Activated T-helper 1 cell treated with anti-CD3 and anti-CD28 coated beads, Interleukin-12 subunit alpha, Interleukin-12 subunit beta, Interleukin-2, Interleukin-4 antibody, amounts not matched to agents 30 ng/mL and 10 ng/mL and 1 ng/mL, durations not matched to agents 14 hours and 24 hours and 36 hours (primary cell): ENCODE data around the gene FLNB. TPM values are rescaled to one million over a fixed set of nuclear protein-coding genes. Genes with fewer than 3 reads are reported as not detected.

Experiments used
- DNase-seq: peaks from one replicate; pipeline ENCODE4 v3.0.0; 2021; ENCODE audit warnings: low spot score
- H3K27ac Mint-ChIP-seq: one replicate; pipeline ENCODE4 v1.8.0; 2021; ENCODE audit warnings: mild to moderate bottlenecking, mixed read lengths
- H3K27me3 Mint-ChIP-seq: one replicate; pipeline ENCODE4 v1.8.0; 2022; ENCODE audit warnings: mild to moderate bottlenecking, moderate library complexity, mixed read lengths; ENCODE audit not compliant: insufficient read depth
- H3K36me3 Mint-ChIP-seq: one replicate; pipeline ENCODE4 v1.8.0; 2021; ENCODE audit warnings: low read depth, mixed read lengths
- H3K4me1 Mint-ChIP-seq: one replicate; pipeline ENCODE4 v1.8.0; 2021; ENCODE audit warnings: low read depth, mixed read lengths
- H3K4me3 Mint-ChIP-seq: one replicate; pipeline ENCODE4 v1.8.0; 2021; ENCODE audit warnings: mild to moderate bottlenecking, moderate library complexity, mixed read lengths
- H3K9me3 Mint-ChIP-seq: one replicate; pipeline ENCODE4 v1.8.0; 2021; ENCODE audit warnings: mixed read lengths
- intact Hi-C: fragments of 100-400 bp; cut with micrococcal nuclease; formaldehyde crosslinking; loops from one replicate; pipeline ENCODE4 v1.15.1; 2024
- total RNA-seq: library from RNA; stranded (reverse); gene quantifications from 2 replicates; pipeline ENCODE4 v1.2.3, GENCODE V29; 2022

The FLNB gene
- total RNA-seq, 1 donor from 2014 or later, result 24.1 TPM

DNA sequence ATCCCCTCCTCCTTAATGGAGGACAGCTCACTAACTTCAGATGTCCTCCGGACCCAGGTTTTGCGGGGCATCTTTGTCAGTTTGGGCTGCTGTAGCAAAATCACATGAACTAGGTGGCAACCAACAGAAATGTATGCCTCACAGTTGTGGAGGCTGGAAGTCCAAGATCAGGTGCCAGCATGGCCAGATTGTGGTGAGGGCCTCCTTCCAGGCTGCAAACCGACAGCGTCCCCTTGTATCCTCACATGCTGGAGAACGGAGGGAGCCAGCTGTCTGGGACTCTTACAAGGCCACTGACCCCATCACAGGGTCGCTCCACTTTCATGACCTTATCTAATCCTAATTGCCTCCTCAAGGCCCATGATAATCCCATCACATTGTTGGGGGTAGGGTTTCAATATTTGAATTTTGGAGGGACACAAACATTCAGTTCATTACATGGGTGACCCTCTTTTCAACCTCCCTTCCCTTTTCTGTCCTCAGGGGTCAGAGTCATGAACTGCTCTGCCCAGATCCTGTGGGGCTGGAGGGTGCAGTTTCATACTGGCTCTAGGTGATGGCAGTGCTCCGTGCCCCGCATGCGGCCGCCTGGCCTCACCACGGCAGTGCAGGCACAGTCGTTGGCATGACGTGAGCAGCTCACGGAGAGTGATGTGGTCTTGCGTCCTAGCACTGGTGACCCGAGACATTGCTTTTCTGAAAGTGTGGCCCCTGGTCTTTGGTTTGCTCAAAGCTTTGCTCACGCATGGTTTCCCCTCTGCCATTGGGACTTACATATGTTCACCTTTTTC lies 144.2 kb downstream of the FLNB start:
- H3K27ac Mint-ChIP-seq, result no peak overlapping the region
- H3K27me3 Mint-ChIP-seq, result no peaks in the 10 kb centered on the region
- H3K9me3 Mint-ChIP-seq, result no peaks in the 10 kb centered on the region
- DNase-seq, result no peak
- H3K4me3 Mint-ChIP-seq, result no peak overlapping the region
- intact Hi-C loops, result no loop called here
- H3K4me1 Mint-ChIP-seq, result no peaks in the 10 kb centered on the region
- H3K36me3 Mint-ChIP-seq, result peaks cover 24% of the 10 kb centered on the region

- H3K4me1 Mint-ChIP-seq, result no peaks in the 10 kb centered on the region
- H3K27me3 Mint-ChIP-seq, result no peaks in the 10 kb centered on the region
- H3K4me3 Mint-ChIP-seq, result no peak overlapping the region
- H3K36me3 Mint-ChIP-seq, result peaks cover 26% of the 10 kb centered on the region
- H3K27ac Mint-ChIP-seq, result no peak overlapping the region
- intact Hi-C loops, result no loop called here
- DNase-seq, result no peak
- no peaks in the 10 kb centered on the region for H3K9me3 Mint-ChIP-seq
These were observed 145.1 kb downstream of the FLNB start for GRCh38 chr3:58153371-58153770.

DNA sequence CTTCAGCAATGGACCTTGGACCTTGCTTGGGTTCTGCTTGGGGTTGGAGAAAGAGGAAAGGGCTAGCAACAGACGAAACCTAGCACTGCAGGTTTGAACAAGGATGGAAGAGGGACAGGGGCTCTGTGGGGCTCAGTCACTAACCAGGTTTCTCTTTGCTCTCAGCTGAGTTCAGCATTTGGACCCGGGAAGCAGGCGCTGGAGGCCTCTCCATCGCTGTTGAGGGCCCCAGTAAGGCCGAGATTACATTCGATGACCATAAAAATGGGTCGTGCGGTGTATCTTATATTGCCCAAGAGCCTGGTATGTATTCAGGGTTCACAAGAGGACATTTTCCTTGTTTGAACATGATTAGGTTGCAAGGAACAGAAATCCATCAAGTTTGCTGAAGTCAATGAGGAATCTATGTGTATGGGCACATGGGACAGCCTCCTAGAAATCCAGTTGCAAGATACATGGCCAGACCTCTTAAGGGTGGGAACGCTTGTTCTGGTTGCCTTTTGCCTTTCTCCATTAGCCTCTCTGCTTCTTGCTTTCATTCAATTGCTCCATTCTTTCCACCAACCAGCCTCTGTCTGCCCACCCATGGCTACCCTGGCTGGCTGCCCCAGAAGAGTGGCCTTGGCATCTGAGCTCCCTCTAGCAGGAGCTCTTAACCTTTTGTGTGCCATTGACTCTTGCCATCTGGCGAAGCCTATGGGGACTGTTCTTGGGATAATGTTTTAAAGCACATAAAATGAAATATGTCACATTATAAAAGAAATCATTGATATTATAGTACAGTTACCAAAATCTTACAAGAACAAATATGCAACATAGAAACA lies 146.6 kb downstream of the FLNB start:
- intact Hi-C loops, result no loop called here
- H3K9me3 Mint-ChIP-seq, result no peaks in the 10 kb centered on the region
- H3K4me1 Mint-ChIP-seq, result no peaks in the 10 kb centered on the region
- no peak overlapping the region for H3K27ac Mint-ChIP-seq
- H3K4me3 Mint-ChIP-seq, result no peak overlapping the region
- H3K27me3 Mint-ChIP-seq, result no peaks in the 10 kb centered on the region
- peaks cover 13% of the 10 kb centered on the region for H3K36me3 Mint-ChIP-seq
- no peak for DNase-seq

DNA sequence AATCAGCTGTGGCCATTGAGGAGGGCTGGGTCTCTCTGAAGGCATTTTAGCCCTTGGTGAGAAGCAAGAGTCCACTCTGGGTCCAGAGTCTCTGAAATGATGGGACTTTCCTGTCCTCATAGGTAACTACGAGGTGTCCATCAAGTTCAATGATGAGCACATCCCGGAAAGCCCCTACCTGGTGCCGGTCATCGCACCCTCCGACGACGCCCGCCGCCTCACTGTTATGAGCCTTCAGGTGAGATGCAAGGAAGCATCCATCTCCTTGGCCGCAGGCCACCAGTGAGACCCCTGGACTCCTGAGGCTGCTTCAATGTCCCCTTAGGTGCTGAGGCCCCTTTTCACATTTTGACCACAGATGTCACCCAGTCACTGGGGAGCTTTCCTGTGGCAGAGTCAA lies 147.6 kb downstream of the FLNB start:
- no peak overlapping the region for H3K4me3 Mint-ChIP-seq
- H3K27ac Mint-ChIP-seq, result no peak overlapping the region
- H3K36me3 Mint-ChIP-seq, result peaks cover 15% of the 10 kb centered on the region
- no peaks in the 10 kb centered on the region for H3K27me3 Mint-ChIP-seq
- H3K4me1 Mint-ChIP-seq, result no peaks in the 10 kb centered on the region
- intact Hi-C loops, result no loop called here
- no peak for DNase-seq
- H3K9me3 Mint-ChIP-seq, result no peaks in the 10 kb centered on the region

DNA sequence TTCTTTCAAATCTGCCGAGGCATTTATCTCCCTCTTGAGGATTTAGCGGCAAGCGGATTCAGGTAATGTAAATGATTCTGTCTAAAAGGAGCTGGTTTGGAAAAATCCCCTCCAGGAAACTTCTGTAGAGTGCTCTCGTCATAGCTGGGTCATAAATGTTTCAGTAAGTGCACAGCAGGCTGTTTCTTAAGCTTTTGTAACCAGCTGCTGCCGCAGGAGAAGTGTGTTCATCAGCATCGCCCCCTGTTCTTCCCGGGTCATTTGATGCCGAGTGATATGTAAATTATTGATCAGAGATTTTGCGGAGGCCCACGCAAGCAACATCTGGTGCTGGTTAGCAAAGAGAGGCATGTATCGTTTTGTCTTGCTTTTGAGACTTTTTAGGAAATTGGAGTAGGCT lies 149.5 kb downstream of the FLNB start:
- no peaks in the 10 kb centered on the region for H3K27me3 Mint-ChIP-seq
- H3K9me3 Mint-ChIP-seq, result no peaks in the 10 kb centered on the region
- intact Hi-C loops, result no loop called here
- H3K4me1 Mint-ChIP-seq, result no peaks in the 10 kb centered on the region
- H3K27ac Mint-ChIP-seq, result no peak overlapping the region
- no peak for DNase-seq
- peaks cover 15% of the 10 kb centered on the region for H3K36me3 Mint-ChIP-seq
- no peak overlapping the region for H3K4me3 Mint-ChIP-seq

DNA sequence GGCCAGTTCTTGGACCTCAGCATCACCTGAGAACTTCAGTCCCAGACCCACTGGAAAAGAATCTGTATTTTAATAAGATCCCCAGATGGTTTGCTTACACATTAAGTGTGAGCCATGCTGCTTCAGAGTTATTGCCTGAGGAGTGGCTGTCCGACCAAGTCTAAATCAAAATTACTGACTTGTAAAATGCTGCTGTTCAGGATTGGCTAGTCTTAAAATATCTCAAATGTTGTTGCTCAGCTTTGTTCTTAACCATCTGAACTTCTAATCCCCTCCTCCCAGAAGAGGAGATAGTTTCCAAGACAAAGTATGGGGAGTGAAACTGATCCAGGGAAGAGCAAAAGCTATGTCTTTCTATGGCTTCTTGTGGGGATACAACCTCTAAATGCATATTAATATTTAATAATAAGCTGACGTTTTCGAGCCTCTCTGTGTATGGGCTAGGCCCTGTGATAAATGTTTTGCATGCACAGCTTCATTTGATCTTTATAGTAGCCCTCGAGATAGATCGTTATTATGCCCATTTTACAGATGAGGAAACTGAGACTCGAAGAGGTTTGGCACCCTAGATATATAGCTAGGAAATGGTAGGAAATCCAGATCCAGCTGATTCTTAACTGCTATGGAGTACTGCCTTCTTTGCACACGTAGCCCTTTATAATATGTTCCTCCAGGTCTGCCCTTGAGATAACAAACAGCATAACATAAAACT lies 150.4 kb downstream of the FLNB start:
- H3K4me3 Mint-ChIP-seq, result no peak overlapping the region
- H3K9me3 Mint-ChIP-seq, result no peaks in the 10 kb centered on the region
- intact Hi-C loops, result no loop called here
- H3K27me3 Mint-ChIP-seq, result no peaks in the 10 kb centered on the region
- no peak overlapping the region for H3K27ac Mint-ChIP-seq
- peaks cover 18% of the 10 kb centered on the region for H3K36me3 Mint-ChIP-seq
- no peak for DNase-seq
- H3K4me1 Mint-ChIP-seq, result no peaks in the 10 kb centered on the region

DNA sequence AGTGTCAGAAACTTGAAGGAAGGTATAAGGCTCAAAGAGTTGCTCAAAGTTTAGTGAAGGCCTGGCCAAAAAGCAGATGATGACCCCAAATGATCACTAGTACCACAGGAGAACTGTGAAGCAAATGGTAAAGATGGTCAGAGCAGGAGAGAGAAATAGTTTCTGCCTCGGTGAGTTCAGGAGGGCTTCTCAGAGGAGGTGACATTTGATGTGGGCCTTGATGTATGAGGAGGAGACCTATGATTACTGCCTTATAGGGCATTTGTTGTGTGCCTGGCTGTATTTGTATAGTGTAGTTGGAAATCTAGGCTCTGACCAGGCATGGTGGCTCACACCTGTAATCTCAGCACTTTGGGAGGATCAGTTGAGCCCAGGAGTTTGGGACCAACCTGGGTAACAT lies 152.2 kb downstream of the FLNB start:
- no peaks in the 10 kb centered on the region for H3K27me3 Mint-ChIP-seq
- H3K27ac Mint-ChIP-seq, result no peak overlapping the region

GRCh38 chr3:58161435-58162398 lies 153.5 kb downstream of the FLNB start:
- no peaks in the 10 kb centered on the region for H3K27me3 Mint-ChIP-seq

More for the DNA sequence above, 152.2 kb downstream of the FLNB start:
- H3K4me1 Mint-ChIP-seq, result no peaks in the 10 kb centered on the region
- H3K36me3 Mint-ChIP-seq, result peaks cover 16% of the 10 kb centered on the region
- no peak for DNase-seq
- intact Hi-C loops, result no loop called here
- no peaks in the 10 kb centered on the region for H3K9me3 Mint-ChIP-seq
- no peak overlapping the region for H3K4me3 Mint-ChIP-seq

DNA sequence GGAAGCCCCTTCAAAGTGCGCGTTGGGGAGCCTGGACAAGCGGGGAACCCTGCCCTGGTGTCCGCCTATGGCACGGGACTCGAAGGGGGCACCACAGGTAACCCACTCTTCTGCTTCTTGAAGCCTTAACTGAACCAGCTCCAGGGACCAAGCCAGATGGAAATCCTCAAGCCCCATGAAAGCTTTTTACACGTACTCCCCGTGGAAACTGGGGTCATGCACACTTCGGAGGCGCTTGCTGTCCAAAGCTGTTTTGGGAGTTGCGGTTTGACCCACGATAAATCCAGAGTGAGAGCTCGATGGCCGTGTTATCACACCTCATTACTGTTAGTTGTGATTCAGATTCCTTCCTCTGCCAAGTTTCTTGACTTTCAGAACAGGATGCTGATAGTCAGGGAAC lies 155.0 kb downstream of the FLNB start:
- Mint-ChIP-seq H3K4me1 (no peaks in the 10 kb centered on the region), H3K9me3 (no peaks in the 10 kb centered on the region), H3K4me3 (no peak overlapping the region), H3K36me3 (peaks cover 14% of the 10 kb centered on the region), H3K27me3 (no peaks in the 10 kb centered on the region), H3K27ac (no peak overlapping the region)
- intact Hi-C loops, result no loop called here
- DNase-seq, result no peak

More at GRCh38 chr3:58161435-58162398, 153.5 kb downstream of the FLNB start:
- Mint-ChIP-seq H3K36me3 (peaks cover 16% of the 10 kb centered on the region), H3K4me1 (no peaks in the 10 kb centered on the region), H3K27ac (no peak overlapping the region), H3K4me3 (no peak overlapping the region), H3K9me3 (no peaks in the 10 kb centered on the region)
- DNase-seq, result no peak
- intact Hi-C loops, result no loop called here

DNA sequence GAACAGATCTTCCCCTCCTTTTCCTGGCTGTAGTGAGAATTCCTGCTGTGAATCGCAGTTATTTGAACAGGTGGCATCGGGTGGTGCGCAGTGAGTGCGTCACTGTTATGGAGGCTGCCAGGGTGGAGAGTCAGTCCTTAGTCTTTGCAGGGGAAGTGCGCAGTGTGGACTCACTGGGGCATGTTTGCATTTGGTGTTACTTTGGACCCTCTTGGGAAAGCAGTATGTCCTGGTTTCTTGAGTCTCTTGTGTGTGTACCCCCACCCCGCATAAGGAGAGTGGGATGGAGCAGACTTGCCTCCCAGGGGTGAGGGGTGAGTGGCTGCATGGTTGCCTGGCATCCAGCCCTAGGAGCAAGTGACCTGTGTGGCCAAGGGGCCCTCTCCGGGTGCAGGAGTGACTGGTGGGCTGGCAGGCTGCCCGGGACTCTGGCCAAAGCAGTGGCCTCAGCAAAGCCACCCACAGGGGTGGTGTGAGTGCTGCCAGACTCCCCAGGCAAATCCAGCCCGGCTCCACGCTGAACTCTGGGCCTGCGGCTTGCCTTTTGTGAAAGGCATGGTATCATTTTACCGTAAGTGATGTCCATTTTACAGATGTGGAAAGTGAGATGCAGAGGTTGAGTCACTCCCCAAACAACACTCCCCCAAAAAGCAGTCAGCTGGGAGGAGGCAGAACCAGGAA lies 156.1 kb downstream of the FLNB start:
- Mint-ChIP-seq H3K27ac (no peak overlapping the region), H3K4me3 (no peak overlapping the region), H3K27me3 (no peaks in the 10 kb centered on the region), H3K9me3 (no peaks in the 10 kb centered on the region), H3K4me1 (no peaks in the 10 kb centered on the region), H3K36me3 (peaks cover 14% of the 10 kb centered on the region)
- DNase-seq, result no peak
- intact Hi-C loops, result no loop called here

GRCh38 chr3:58164906-58165821 lies 156.9 kb downstream of the FLNB start:
- H3K4me3 Mint-ChIP-seq, result no peak overlapping the region
- H3K36me3 Mint-ChIP-seq, result peaks cover 13% of the 10 kb centered on the region
- intact Hi-C loops, result no loop called here
- no peaks in the 10 kb centered on the region for H3K4me1 Mint-ChIP-seq
- no peaks in the 10 kb centered on the region for H3K27me3 Mint-ChIP-seq
- DNase-seq, result no peak
- H3K9me3 Mint-ChIP-seq, result no peaks in the 10 kb centered on the region
- H3K27ac Mint-ChIP-seq, result no peak overlapping the region
